ENCODE data around the gene MGME1.

MGME1 gene

GRCh38 chr20:17940224-17940971, 28.4 kb upstream of the MGME1 start:
- DNase-seq (ENCODE audit: low read depth, low spot score), result no peak

- DNase-seq (ENCODE audit: low read depth, low spot score), result no peak
These were observed 27.6 kb upstream of the MGME1 start for GRCh38 chr20:17941087-17941825.

GRCh38 chr20:17941826-17942196, 27.0 kb upstream of the MGME1 start:
- no peak for DNase-seq (ENCODE audit: low read depth, low spot score)

- no peak for DNase-seq (ENCODE audit: low read depth, low spot score)
These were observed 25.5 kb upstream of the MGME1 start for GRCh38 chr20:17943343-17943742.

- no peak for DNase-seq (ENCODE audit: low read depth, low spot score)
These were observed 23.9 kb upstream of the MGME1 start for GRCh38 chr20:17944854-17945474.

GRCh38 chr20:17946040-17946439, 22.8 kb upstream of the MGME1 start:
- DNase-seq (ENCODE audit: low read depth, low spot score), result no peak

GRCh38 chr20:17946572-17947473, 22.0 kb upstream of the MGME1 start:
- no peak for DNase-seq (ENCODE audit: low read depth, low spot score)

- no peak for DNase-seq (ENCODE audit: low read depth, low spot score)
These were observed 21.4 kb upstream of the MGME1 start for GRCh38 chr20:17947474-17947815.

- DNase-seq (ENCODE audit: low read depth, low spot score), result no peak
These were observed 20.4 kb upstream of the MGME1 start for GRCh38 chr20:17948442-17948841.

GRCh38 chr20:17949899-17950298, 18.9 kb upstream of the MGME1 start:
- DNase-seq (ENCODE audit: low read depth, low spot score), result no peak

GRCh38 chr20:17950670-17951069, 18.1 kb upstream of the MGME1 start:
- no peak for DNase-seq (ENCODE audit: low read depth, low spot score)

- DNase-seq (ENCODE audit: low read depth, low spot score), result no peak
These were observed 17.5 kb upstream of the MGME1 start for GRCh38 chr20:17951323-17951722.

- no peak for DNase-seq (ENCODE audit: low read depth, low spot score)
These were observed 15.8 kb upstream of the MGME1 start for GRCh38 chr20:17952692-17953684.

- no peak for DNase-seq (ENCODE audit: low read depth, low spot score)
These were observed 14.9 kb upstream of the MGME1 start for GRCh38 chr20:17953935-17954334.

- no peak for DNase-seq (ENCODE audit: low read depth, low spot score)
These were observed 13.5 kb upstream of the MGME1 start for GRCh38 chr20:17955302-17955701.

- no peak for DNase-seq (ENCODE audit: low read depth, low spot score)
These were observed 12.6 kb upstream of the MGME1 start for GRCh38 chr20:17956099-17956685.

- no peak for DNase-seq (ENCODE audit: low read depth, low spot score)
These were observed 11.1 kb upstream of the MGME1 start for GRCh38 chr20:17957505-17958363.

- DNase-seq (ENCODE audit: low read depth, low spot score), result no peak
These were observed 10.2 kb upstream of the MGME1 start for GRCh38 chr20:17958373-17959256.
